Suprapubic skin (tissue), 4 donors: ENCODE measurements around the gene ACE.

Source experiments
- POLR2A ChIP-seq, 2 donors: fragments of 450-650 bp; IDR thresholded peaks; one replicate each; pipeline ENCODE4 v1.6.1; 2017; ENCODE audit warnings: antibody characterized with exemption in 2 of 2, mild to moderate bottlenecking in 2 of 2, moderate library complexity in 2 of 2
- POLR2AphosphoS5 ChIP-seq, 3 donors: sonication (generic); formaldehyde crosslinking; IDR thresholded peaks; one replicate each; pipeline ENCODE4 v1.6.1; 2017; ENCODE audit warnings: antibody characterized with exemption in 3 of 3
- TF ChIP-seq, protein P1 (sequence below), 2 donors: fragments of 200-600 bp in 1 of 2; fragments of 450-650 bp in 1 of 2; sonication (generic) in 1 of 2; IDR thresholded peaks; one replicate each; pipeline ENCODE4 v1.5.1; 2016 to 2019; ENCODE audit warnings: antibody characterized with exemption in 2 of 2, mild to moderate bottlenecking in 1 of 2, moderate library complexity in 1 of 2

DNA sequence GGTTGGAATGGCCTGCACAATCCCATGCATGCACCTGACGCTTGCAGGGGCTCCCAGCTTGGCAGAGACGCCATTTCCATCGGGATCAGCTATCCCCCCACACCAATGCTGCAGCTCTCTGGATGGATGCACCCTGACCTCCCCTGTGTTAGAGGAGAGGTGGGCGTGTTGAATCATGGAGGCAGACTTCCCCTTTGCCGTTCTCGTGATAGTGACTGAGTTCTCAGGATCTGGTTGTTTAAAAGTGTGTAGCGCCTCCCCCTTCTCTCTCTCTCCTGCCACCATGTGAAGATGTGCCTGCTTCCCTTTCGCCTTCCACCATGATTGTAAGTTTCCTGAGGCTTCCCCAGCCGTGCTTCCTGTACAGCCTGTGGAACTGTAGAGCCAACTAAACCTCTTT, 28.5 kb downstream of the ACE start:
- TF ChIP-seq, protein P1, sequence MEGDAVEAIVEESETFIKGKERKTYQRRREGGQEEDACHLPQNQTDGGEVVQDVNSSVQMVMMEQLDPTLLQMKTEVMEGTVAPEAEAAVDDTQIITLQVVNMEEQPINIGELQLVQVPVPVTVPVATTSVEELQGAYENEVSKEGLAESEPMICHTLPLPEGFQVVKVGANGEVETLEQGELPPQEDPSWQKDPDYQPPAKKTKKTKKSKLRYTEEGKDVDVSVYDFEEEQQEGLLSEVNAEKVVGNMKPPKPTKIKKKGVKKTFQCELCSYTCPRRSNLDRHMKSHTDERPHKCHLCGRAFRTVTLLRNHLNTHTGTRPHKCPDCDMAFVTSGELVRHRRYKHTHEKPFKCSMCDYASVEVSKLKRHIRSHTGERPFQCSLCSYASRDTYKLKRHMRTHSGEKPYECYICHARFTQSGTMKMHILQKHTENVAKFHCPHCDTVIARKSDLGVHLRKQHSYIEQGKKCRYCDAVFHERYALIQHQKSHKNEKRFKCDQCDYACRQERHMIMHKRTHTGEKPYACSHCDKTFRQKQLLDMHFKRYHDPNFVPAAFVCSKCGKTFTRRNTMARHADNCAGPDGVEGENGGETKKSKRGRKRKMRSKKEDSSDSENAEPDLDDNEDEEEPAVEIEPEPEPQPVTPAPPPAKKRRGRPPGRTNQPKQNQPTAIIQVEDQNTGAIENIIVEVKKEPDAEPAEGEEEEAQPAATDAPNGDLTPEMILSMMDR (IDR thresholded peaks at IDR 0.05) = no peak
- TF ChIP-seq POLR2AphosphoS5 (IDR thresholded peaks at IDR 0.05) = no peak
- TF ChIP-seq POLR2A (IDR thresholded peaks at IDR 0.05) = no peak
